PC-3 (cell line): ENCODE results near the gene HAND1. TPM values are rescaled to one million over a fixed set of nuclear protein-coding genes. Genes with fewer than 3 reads are reported as not detected.

Source experiments
- ATAC-seq: fragments of 200-7000 bp; cut with Tn5 transposase; 2 replicates; pipeline ENCODE4 v1.9.1; 2020; ENCODE audit warnings: mild to moderate bottlenecking, moderate library complexity
- BruUV-seq: library from RNA; stranded (reverse); fragments of 400-500 nt; replicated peaks from 2 replicates; lab custom pipeline; 2021; lab: Mats Ljungman, UMichigan
- CTCF ChIA-PET: fragments of 300-600 bp; sonication (Branson Sonifier 250); formaldehyde crosslinking; loops from one replicate; lab custom pipeline; 2022; ENCODE audit warnings: antibody characterized with exemption; lab: Charles Lee
- POLR2A ChIA-PET: fragments of 300-600 bp; sonication (Branson Sonifier 250); formaldehyde crosslinking; loops from one replicate; lab custom pipeline; 2022; ENCODE audit warnings: antibody characterized with exemption; ENCODE audit not compliant: unreplicated experiment; lab: Charles Lee
- DNase-seq: peaks from one replicate; pipeline ENCODE4 v3.0.0-alpha.2; 2015
- H2AFZ ChIP-seq: fragments of 300-600 bp; sonication (generic); 2 replicates; pipeline ENCODE4 v1.6.0; 2016; ENCODE audit warnings: antibody characterized with exemption, low read length
- H3F3A ChIP-seq: fragments of 300-600 bp; sonication (generic); one replicate; pipeline ENCODE4 v1.6.0; 2017; ENCODE audit warnings: antibody characterized with exemption, low read length, control low read depth, mild to moderate bottlenecking; ENCODE audit not compliant: unreplicated experiment
- H3K27ac ChIP-seq: fragments of 300-600 bp; sonication (generic); 2 replicates; pipeline ENCODE4 v1.5.1; 2016; ENCODE audit warnings: mild to moderate bottlenecking, low read length
- H3K27me3 ChIP-seq: fragments of 300-600 bp; sonication (generic); 2 replicates; pipeline ENCODE4 v1.6.1; 2016; ENCODE audit warnings: low read length, mixed read lengths
- H3K36me3 ChIP-seq: fragments of 300-600 bp; sonication (generic); 2 replicates; pipeline ENCODE4 v1.6.1; 2016; ENCODE audit warnings: low read depth, mixed run types, low read length, mixed read lengths
- H3K4me1 ChIP-seq: fragments of 300-600 bp; sonication (generic); 2 replicates; pipeline ENCODE4 v1.5.1; 2016; ENCODE audit warnings: low read length; ENCODE audit not compliant: insufficient read depth
- H3K4me2 ChIP-seq: fragments of 300-600 bp; sonication (generic); 2 replicates; pipeline ENCODE4 v1.6.0; 2016; ENCODE audit warnings: low read length
- H3K4me3 ChIP-seq: fragments of 300-600 bp; sonication (generic); 2 replicates; pipeline ENCODE4 v1.5.1; 2016; ENCODE audit warnings: mild to moderate bottlenecking, low read length, mixed read lengths
- H3K79me2 ChIP-seq: fragments of 300-600 bp; sonication (generic); 2 replicates; pipeline ENCODE4 v1.6.1; 2017; ENCODE audit warnings: low read length, mixed read lengths
- H3K9ac ChIP-seq: fragments of 300-600 bp; sonication (generic); 2 replicates; pipeline ENCODE4 v1.6.0; 2016; ENCODE audit warnings: mild to moderate bottlenecking, low read length
- H3K9me2 ChIP-seq: fragments of 300-600 bp; sonication (generic); replicated peaks from 2 replicates; pipeline ENCODE4 v1.6.1; 2016; ENCODE audit warnings: mixed run types, low read length, mixed read lengths
- H3K9me3 ChIP-seq: fragments of 300-600 bp; sonication (generic); 2 replicates; pipeline ENCODE4 v1.6.1; 2016; ENCODE audit warnings: low read length, mixed read lengths
- H4K20me1 ChIP-seq: fragments of 300-600 bp; sonication (generic); 2 replicates; pipeline ENCODE4 v1.6.1; 2016; ENCODE audit warnings: low read length, mixed read lengths
- CTCF ChIP-seq: fragments of 300-600 bp; sonication (generic); conservative IDR thresholded peaks from 2 replicates; pipeline ENCODE4 v1.5.1; 2017; ENCODE audit warnings: antibody characterized with exemption, low read depth, mild to moderate bottlenecking, low read length
- EZH2 ChIP-seq: fragments of 300-600 bp; sonication (generic); IDR thresholded peaks from one replicate; pipeline ENCODE4 v1.6.1; 2017; ENCODE audit warnings: antibody characterized with exemption, mild to moderate bottlenecking, low read length; ENCODE audit not compliant: unreplicated experiment
- EZH2phosphoT487 ChIP-seq: fragments of 300-600 bp; sonication (generic); IDR thresholded peaks from 2 replicates; pipeline ENCODE4 v1.6.1; 2018; ENCODE audit warnings: mild to moderate bottlenecking, antibody characterized with exemption, low read length, borderline replicate concordance
- intact Hi-C: fragments of 100-400 bp; cut with micrococcal nuclease; formaldehyde crosslinking; loops from 2 replicates; pipeline ENCODE4 v1.9.0; 2023
- total RNA-seq: library from RNA; depleted of rRNA; stranded (reverse); fragments of >200 nt; gene quantifications from 2 replicates; pipeline ENCODE4 v1.2.3, GENCODE V29; 2014

Gene HAND1
- total RNA-seq, 1 experiment from 2014 or later: not detected

DNA sequence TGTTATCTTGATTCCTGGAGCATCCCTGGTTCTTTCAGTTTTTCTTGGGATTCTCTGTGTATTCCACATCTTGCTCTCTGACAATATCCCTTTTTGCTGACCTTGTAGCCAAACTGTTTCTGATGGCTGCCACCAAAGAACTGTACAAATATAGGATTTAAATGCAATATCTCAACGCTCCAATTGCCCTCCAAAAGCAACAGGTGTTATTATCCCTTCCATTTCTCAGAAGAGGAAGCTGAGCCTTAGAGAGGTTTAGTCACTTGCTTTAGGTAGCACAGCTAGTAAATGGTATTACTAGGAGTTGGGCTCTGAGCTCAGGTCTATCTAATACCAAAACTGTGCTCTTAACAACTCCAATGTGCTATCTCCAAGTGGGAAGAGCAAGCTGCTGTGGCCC is 24.2 kb upstream of the HAND1 start:
- no peaks in the 10 kb centered on the region for H4K20me1 ChIP-seq
- no TSS peak for BruUV-seq
- ATAC-seq (no peak), DNase-seq (no peak)
- H3K36me3 ChIP-seq: no peaks in the 10 kb centered on the region
- no peaks in the 10 kb centered on the region for H3K27me3 ChIP-seq
- H3K4me3 ChIP-seq: no peak overlapping the region
- H3K4me2 ChIP-seq: no peak overlapping the region
- H3K9me3 ChIP-seq: no peaks in the 10 kb centered on the region
- POLR2A ChIA-PET: no interaction called here
- no peaks in the 10 kb centered on the region for H3K9me2 ChIP-seq
- H3K9ac ChIP-seq: no peak overlapping the region
- no peak overlapping the region for H2AFZ ChIP-seq
- no peaks in the 10 kb centered on the region for H3K79me2 ChIP-seq
- H3K4me1 ChIP-seq: no peaks in the 10 kb centered on the region
- CTCF ChIA-PET: no interaction called here
- TF ChIP-seq EZH2phosphoT487: no peak
- TF ChIP-seq EZH2: no peak
- H3K27ac ChIP-seq: no peak overlapping the region
- intact Hi-C loops: no loop called here
- H3F3A ChIP-seq: no peaks in the 10 kb centered on the region

GRCh38 chr5:154501566-154501965 is 23.5 kb upstream of the HAND1 start:
- H2AFZ ChIP-seq: no peak overlapping the region
- no peak overlapping the region for H3K4me2 ChIP-seq
- peaks cover 3% of the 10 kb centered on the region; the same call in 1 of the 2 replicates for H3K27me3 ChIP-seq
- no TSS peak for BruUV-seq
- no peak for ATAC-seq
- no peaks in the 10 kb centered on the region for H3K9me3 ChIP-seq
- H3K4me3 ChIP-seq: no peak overlapping the region
- H3K9me2 ChIP-seq: no peaks in the 10 kb centered on the region
- H3K79me2 ChIP-seq: no peaks in the 10 kb centered on the region
- no peak overlapping the region for H3K27ac ChIP-seq
- no peak overlapping the region for H3K9ac ChIP-seq
- no peak for DNase-seq
- no peaks in the 10 kb centered on the region for H3K36me3 ChIP-seq
- H3K4me1 ChIP-seq: no peaks in the 10 kb centered on the region
- no peak for TF ChIP-seq CTCF
- no peak for TF ChIP-seq EZH2
- no peak for TF ChIP-seq EZH2phosphoT487
- H3F3A ChIP-seq: no peaks in the 10 kb centered on the region
- intact Hi-C loops: no loop called here
- ChIA-PET CTCF (no interaction called here), POLR2A (interaction anchor here (0.6 kb wide), 1 partner anchor 463 kb away, joined by 3 read pairs; the partner anchor contains the start of genes FAM114A2 and MFAP3)
- H4K20me1 ChIP-seq: no peaks in the 10 kb centered on the region

- Histone ChIP-seq H3K9me3 (no peaks in the 10 kb centered on the region), H4K20me1 (no peaks in the 10 kb centered on the region), H3K79me2 (no peaks in the 10 kb centered on the region), H3K9ac (no peak overlapping the region), H3K4me3 (no peak overlapping the region), H3K4me2 (no peak overlapping the region), H3K4me1 (no peaks in the 10 kb centered on the region), H3F3A (no peaks in the 10 kb centered on the region), H2AFZ (no peak overlapping the region), H3K27me3 (peaks cover 24% of the 10 kb centered on the region), H3K9me2 (no peaks in the 10 kb centered on the region), H3K36me3 (no peaks in the 10 kb centered on the region), H3K27ac (no peak overlapping the region)
- intact Hi-C loops: no loop called here
- no TSS peak for BruUV-seq
- DNase-seq (no peak), ATAC-seq (no peak)
- ChIA-PET POLR2A (no interaction called here), CTCF (no interaction called here)
- TF ChIP-seq EZH2phosphoT487 (no peak), EZH2 (no peak), CTCF (no peak)
Observed at GRCh38 chr5:154498994-154499393, 21.0 kb upstream of the HAND1 start.
